Prostate gland (tissue), 2 donors: ENCODE results near the gene CNN3.

ENCODE experiments used
- CTCF ChIP-seq, 4 experiments: fragments of 200-600 bp in 2 of 4; fragments of 450-650 bp in 2 of 4; sonication (generic) in 2 of 4; IDR thresholded peaks; 1 replicate in 3 of 4; 2 replicates in 1 of 4; pipeline ENCODE4 v1.5.1; 2016 to 2019; ENCODE audit warnings: antibody characterized with exemption in 4 of 4, mild to moderate bottlenecking in 2 of 4, moderate library complexity in 2 of 4
- POLR2AphosphoS5 ChIP-seq: sonication (generic); formaldehyde crosslinking; IDR thresholded peaks from one replicate; pipeline ENCODE4 v1.6.1; 2017; ENCODE audit warnings: antibody characterized with exemption

GRCh38 chr1:94871031-94871430 is 55.9 kb downstream of the CNN3 start:
- TF ChIP-seq POLR2AphosphoS5 (no peak), CTCF (IDR thresholded peaks at IDR 0.05) (no peak)
